Tibial nerve (tissue), 4 donors: Measurements from ENCODE around the gene MAPK6.

ENCODE experiments used
- CTCF ChIP-seq, 5 experiments: fragments of 200-600 bp in 3 of 5; fragments of 450-650 bp in 2 of 5; sonication (generic) in 3 of 5; IDR thresholded peaks; one replicate each; pipeline ENCODE4 v1.5.1; 2016 to 2019; ENCODE audit warnings: antibody characterized with exemption in 5 of 5, mild to moderate bottlenecking in 3 of 5, moderate library complexity in 2 of 5
- EP300 ChIP-seq, 2 donors: sonication (generic); formaldehyde crosslinking; IDR thresholded peaks; one replicate each; pipeline ENCODE4 v1.6.1; 2017; ENCODE audit warnings: antibody characterized with exemption in 2 of 2, mild to moderate bottlenecking in 1 of 2
- POLR2A ChIP-seq, 2 donors: fragments of 450-650 bp; IDR thresholded peaks; one replicate each; pipeline ENCODE4 v1.6.1; 2017; ENCODE audit warnings: antibody characterized with exemption in 2 of 2, mild to moderate bottlenecking in 2 of 2, moderate library complexity in 2 of 2

GRCh38 chr15:52078197-52078875 lies 59.3 kb downstream of the MAPK6 start:
- TF ChIP-seq CTCF (IDR thresholded peaks at IDR 0.05) (no peak), POLR2A (IDR thresholded peaks at IDR 0.05) (no peak), EP300 (IDR thresholded peaks at IDR 0.05) (no peak)
